Heart right ventricle (tissue), 16 donors: ENCODE measurements around the gene CRYGB. TPM values are rescaled to one million over a fixed set of nuclear protein-coding genes. Genes with fewer than 3 reads are reported as not detected.

ENCODE experiments used
- ATAC-seq, 8 donors: fragments of 200-7000 bp; cut with Tn5 transposase; one replicate each; pipeline ENCODE4 v1.9.1; 2020; ENCODE audit warnings: mild to moderate bottlenecking in 8 of 8, moderate library complexity in 8 of 8, moderate number of reproducible peaks in 1 of 8
- DNase-seq, 2 donors: peaks; one replicate each; pipeline ENCODE4 v3.0.0-alpha.2; 2020
- H3K27ac ChIP-seq, 10 donors: fragments of 200-600 bp; sonication (generic) in 2 of 10; one replicate each; pipeline versions ENCODE4 v1.5.0 to v1.8.0; 2020 to 2022; ENCODE audit warnings: mild to moderate bottlenecking in 3 of 10
- H3K27me3 ChIP-seq, 7 donors: fragments of 200-600 bp; one replicate each; pipeline ENCODE4 v1.8.0; 2021 to 2022; ENCODE audit warnings: mild to moderate bottlenecking in 2 of 7
- H3K36me3 ChIP-seq, 9 donors: fragments of 200-600 bp; sonication (generic) in 1 of 9; one replicate each; pipeline versions ENCODE4 v1.5.0 to v1.8.0; 2020 to 2022; ENCODE audit warnings: mild to moderate bottlenecking in 2 of 9
- H3K4me1 ChIP-seq, 9 donors: fragments of 200-600 bp; sonication (generic) in 1 of 9; one replicate each; pipeline versions ENCODE4 v1.5.0 to v1.8.0; 2020 to 2022; ENCODE audit warnings: mild to moderate bottlenecking in 4 of 9
- H3K4me3 ChIP-seq, 10 donors: fragments of 200-600 bp; sonication (generic) in 2 of 10; one replicate each; pipeline versions ENCODE4 v1.5.0 to v1.8.0; 2020 to 2022; ENCODE audit warnings: mild to moderate bottlenecking in 7 of 10, moderate library complexity in 2 of 10
- H3K9me3 ChIP-seq, 11 donors: fragments of 200-600 bp in 10 of 11; sonication (generic) in 2 of 11; one replicate each; pipeline versions ENCODE4 v1.5.0 to v1.8.0; 2013 to 2022; ENCODE audit warnings: mild to moderate bottlenecking in 2 of 11, control low read depth in 1 of 11, moderate library complexity in 1 of 11
- CTCF ChIP-seq, 9 donors: fragments of 200-600 bp; sonication (generic) in 2 of 9; IDR thresholded peaks; one replicate each; pipeline versions ENCODE4 v1.5.0 to v1.8.0; 2021 to 2022; ENCODE audit warnings: antibody characterized with exemption in 9 of 9, mild to moderate bottlenecking in 5 of 9, moderate library complexity in 1 of 9
- WGBS, 2 donors: extraction: QIAGEN DNeasy Blood & Tissue Kit; methylation state at CpG; one replicate each; pipeline ENCODE4 v1.1.7; 2013; ENCODE audit warnings: inconsistent platforms in 1 of 2; 5-methylcytosine and 5-hydroxymethylcytosine counted together
- intact Hi-C, 10 donors: fragments of 100-400 bp; cut with DNase I; formaldehyde crosslinking; loops; one replicate each; pipeline versions ENCODE4 v1.11.1 to v1.14.2; 2022
- polyA plus RNA-seq, 2 donors: library from polyadenylated mRNA; stranded (reverse); fragments of 200-250 nt; gene quantifications; one replicate each; pipeline ENCODE4 v1.2.3, GENCODE V29; 2013
- total RNA-seq, 10 donors: library from RNA; stranded (reverse); fragmentation: NEBNext Ultra II Directional in 3 of 10; extraction: Animal tissue kit (Norgen Biotek cat#: 25700) in 3 of 10; gene quantifications; one replicate each; pipeline versions ENCODE4 v1.2.1 to v1.2.4, GENCODE V29; 2021 to 2023
- donor health status: Arrhythmogenic right ventricular cardiomyopathy.
- donor health status: ischemic (EF 13 %, LVEDD 7.1; RV severe dilation, severe dysfunction).
- donor health status: healthy with polysubstance abuse.
- donor health status: DM: no; HTN: yes; CAD: no.
- donor health status: DM: no; HTN: no; CAD: no.
- donor health status: ischemic (EF 25% LVEDD 6.9; RV normal size, moderate dysfunction).
- donor health status: ischemic (EF 25% LVEDD 5.7; RV mildly dilated, moderate dysfunction).
- donor health status: healthy.
- donor health status: DM: yes; HTN: yes; CAD: no.
- donor health status: Ischemic cardiomyopathy.
- donor health status: ischemic (EF 35%, LVEDD 5.7; RV mildly dilated, moderate dysfunction).
- donor health status: nonischemic (EF 11% LVEDD 7.7; RV severe dilation, severe dysfunction).
- donor health status: DM: yes; HTN: yes; CAD: no.
- donor health status: PGD.
- donor health status: ischemic (EF 29% LVEDD 5.4; RV normal size, mild dysfunction).
- donor health status: nonischemic (EF 23%, LVEDD 6.1; RV moderate dilation, normal function).

CRYGB gene
- total and polyA plus RNA-seq, 12 donors, result not detected

- no peak for TF ChIP-seq CTCF (IDR thresholded peaks at IDR 0.05)
- no peaks in the 10 kb centered on the region for H3K36me3 ChIP-seq
- no peak overlapping the region for H3K4me3 ChIP-seq
- DNase-seq (no peak), ATAC-seq (no peak)
- no peaks in the 10 kb centered on the region for H3K4me1 ChIP-seq
- no peaks in the 10 kb centered on the region for H3K9me3 ChIP-seq
- 88 to 89% methylated on average over 5 of the region's 5 CpGs for WGBS, 2 donors
- peaks cover 0 to 37% (median 18%) of the 10 kb centered on the region in 7 donors for H3K27me3 ChIP-seq
- intact Hi-C loops, result no loop called here
- no peak overlapping the region for H3K27ac ChIP-seq
These were observed 43.3 kb upstream of the CRYGB start for GRCh38 chr2:208189069-208189809.

GRCh38 chr2:208186893-208187292 is 40.9 kb upstream of the CRYGB start:
- no peak overlapping the region for H3K4me3 ChIP-seq
- DNase-seq, result no peak
- TF ChIP-seq CTCF (IDR thresholded peaks at IDR 0.05), result no peak
- no peak overlapping the region for H3K27ac ChIP-seq
- H3K27me3 ChIP-seq, result peaks cover 0 to 52% (median 24%) of the 10 kb centered on the region in 7 donors
- 88 to 89% methylated on average over 2 of the region's 2 CpGs for WGBS, 2 donors
- intact Hi-C loops, result no loop called here
- no peaks in the 10 kb centered on the region for H3K36me3 ChIP-seq
- no peak for ATAC-seq
- no peaks in the 10 kb centered on the region for H3K4me1 ChIP-seq
- H3K9me3 ChIP-seq, result no peaks in the 10 kb centered on the region

- no peaks in the 10 kb centered on the region for H3K9me3 ChIP-seq
- no peak for DNase-seq
- H3K27me3 ChIP-seq, result peaks cover 0 to 52% (median 24%) of the 10 kb centered on the region in 7 donors
- H3K4me1 ChIP-seq, result no peaks in the 10 kb centered on the region
- no peaks in the 10 kb centered on the region for H3K36me3 ChIP-seq
- no peak overlapping the region for H3K27ac ChIP-seq
- no peak for ATAC-seq
- no peak overlapping the region for H3K4me3 ChIP-seq
- WGBS, 2 donors, result 57 to 64% methylated on average over 5 of the region's 5 CpGs
- no peak for TF ChIP-seq CTCF (IDR thresholded peaks at IDR 0.05)
- intact Hi-C loops, result no loop called here
These were observed 40.5 kb upstream of the CRYGB start for GRCh38 chr2:208186465-208186864.

- intact Hi-C loops, result no loop called here
- DNase-seq, result no peak
- Histone ChIP-seq H3K27me3 (peaks cover 0 to 48% (median 24%) of the 10 kb centered on the region in 7 donors), H3K27ac (no peak overlapping the region), H3K36me3 (no peaks in the 10 kb centered on the region), H3K9me3 (no peaks in the 10 kb centered on the region), H3K4me3 (no peak overlapping the region), H3K4me1 (no peaks in the 10 kb centered on the region)
- WGBS, 2 donors, result 32 to 37% methylated on average over 12 of the region's 12 CpGs
- ATAC-seq, result no peak
- TF ChIP-seq CTCF (IDR thresholded peaks at IDR 0.05), result no peak
These were observed 38.2 kb upstream of the CRYGB start for GRCh38 chr2:208183972-208184705.
